HG03139 (cell line): ENCODE data around the gene CPSF7.
A peak's percentile ranks its signal among the peaks of the same experiment; 100 is the strongest.
"Not testable (repeated sequence)": the region's sequence is repeated elsewhere in the genome, so short reads cannot be mapped to it uniquely, and the experiment has no call there.

Experiments used
- ATAC-seq: cut with Tn5 transposase; IDR thresholded peaks from one replicate; pipeline ENCODE4 v1.9.1; 2021; ENCODE audit not compliant: unreplicated experiment

CPSF7 gene

GRCh38 chr11:61429691-61430582 is at the start of gene CPSF7, which contains the start of gene SDHAF2:
TSS of gene CPSF7 (minus strand) at chr11:61429975. CDS start at chr11:61429235, 740 bp downstream.
TSS of gene SDHAF2 (plus strand) at chr11:61430124. CDS start at chr11:61430147, 23 bp downstream.
- peak; percentile 87 for ATAC-seq

- ATAC-seq = no peak
Observed at GRCh38 chr11:61477727-61478148, 48.0 kb upstream of the CPSF7 start.

GRCh38 chr11:61477126-61477525 is 47.4 kb upstream of the CPSF7 start:
- ATAC-seq = no peak

- ATAC-seq = no peak
Observed at GRCh38 chr11:61476371-61476770, 46.6 kb upstream of the CPSF7 start.

- no peak for ATAC-seq
Observed at GRCh38 chr11:61475433-61475832, 45.7 kb upstream of the CPSF7 start.

GRCh38 chr11:61474013-61474643 is 44.4 kb upstream of the CPSF7 start:
- no peak for ATAC-seq

- ATAC-seq = no peak
Observed at GRCh38 chr11:61473370-61474012, 43.7 kb upstream of the CPSF7 start.

GRCh38 chr11:61472868-61473267 is 43.1 kb upstream of the CPSF7 start:
- no peak for ATAC-seq

GRCh38 chr11:61472282-61472681 is 42.5 kb upstream of the CPSF7 start:
- ATAC-seq = no peak

GRCh38 chr11:61468002-61468401 is 38.2 kb upstream of the CPSF7 start:
- ATAC-seq = no peak

GRCh38 chr11:61467602-61468001 is 37.8 kb upstream of the CPSF7 start:
- ATAC-seq = not testable (repeated sequence)

GRCh38 chr11:61460986-61461385 is 31.2 kb upstream of the CPSF7 start:
- ATAC-seq = no peak

GRCh38 chr11:61460474-61460881 is 30.7 kb upstream of the CPSF7 start:
- ATAC-seq = no peak

GRCh38 chr11:61454520-61454919 is 24.7 kb upstream of the CPSF7 start:
- ATAC-seq = no peak

- ATAC-seq = no peak
Observed at GRCh38 chr11:61453695-61454094, 23.9 kb upstream of the CPSF7 start.

GRCh38 chr11:61452825-61453224 is 23.1 kb upstream of the CPSF7 start:
- ATAC-seq = no peak

- ATAC-seq = no peak
Observed at GRCh38 chr11:61448552-61448927, 18.8 kb upstream of the CPSF7 start.

GRCh38 chr11:61447601-61448551 is 18.1 kb upstream of the CPSF7 start:
- no peak for ATAC-seq

GRCh38 chr11:61446211-61446651 is 16.5 kb upstream of the CPSF7 start:
- ATAC-seq = no peak

- ATAC-seq = no peak
Observed at GRCh38 chr11:61445516-61445915, 15.7 kb upstream of the CPSF7 start.
